ENCODE results near the gene PLIN1.

The PLIN1 gene

DNA sequence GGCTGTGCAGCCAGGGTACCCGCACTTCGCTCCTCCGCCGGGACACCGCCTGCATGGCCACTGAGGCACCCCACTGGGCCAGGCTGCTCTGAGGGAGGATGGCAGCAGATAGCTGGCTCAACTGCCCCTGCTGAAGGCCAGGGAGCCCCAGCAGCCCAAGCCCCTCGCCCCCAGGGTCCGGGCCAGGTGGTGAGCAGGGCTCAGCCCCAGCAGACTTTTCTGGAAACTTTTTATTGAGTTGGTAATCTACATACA, 11.5 kb downstream of the PLIN1 start:
- H3K27ac ChIP-seq (ENCODE audit: insufficient read depth in 1 of 2, low read depth in 1 of 2, low read length in 2 of 2, poor library complexity in 1 of 2, severe bottlenecking in 2 of 2), result no peak overlapping the region
- no peaks in the 10 kb centered on the region for H3K36me3 ChIP-seq (ENCODE audit: control insufficient read depth in 4 of 4, insufficient read depth in 4 of 4, low read length in 3 of 4)
- DNase-seq, result no peak
- ChIA-PET CTCF (interaction anchor here (1.6 kb wide), 1 partner anchor 22 kb away, joined by 3 read pairs; no protein-coding TSS in a partner anchor), POLR2A (no interaction called here)
- no CpG with 5 or more reads among the region's 7 CpGs for WGBS (ENCODE audit: insufficient coverage)
- H3K4me1 ChIP-seq (ENCODE audit: control extremely low read depth in 1 of 4, control insufficient read depth in 4 of 4, insufficient read depth in 4 of 4, low read length in 3 of 4), result peaks cover 0 to 19% (median 17%) of the 10 kb centered on the region in 4 experiments
- peaks cover 0 to 7% (median 0%) of the 10 kb centered on the region in 5 experiments for H3K27me3 ChIP-seq (replicated peaks in 2 of 5; ENCODE audit: control insufficient read depth in 4 of 5, insufficient read depth in 5 of 5, low read length in 4 of 5)
- no peak overlapping the region for H3K4me3 ChIP-seq (ENCODE audit: control insufficient read depth in 1 of 7, extremely low read depth in 1 of 7, insufficient read depth in 4 of 7, low read depth in 2 of 7, low read length in 6 of 7)
- H3K9me3 ChIP-seq (ENCODE audit: control extremely low read depth in 1 of 5, control insufficient read depth in 4 of 5, insufficient read depth in 2 of 5, low read depth in 1 of 5, low read length in 4 of 5), result no peaks in the 10 kb centered on the region

DNA sequence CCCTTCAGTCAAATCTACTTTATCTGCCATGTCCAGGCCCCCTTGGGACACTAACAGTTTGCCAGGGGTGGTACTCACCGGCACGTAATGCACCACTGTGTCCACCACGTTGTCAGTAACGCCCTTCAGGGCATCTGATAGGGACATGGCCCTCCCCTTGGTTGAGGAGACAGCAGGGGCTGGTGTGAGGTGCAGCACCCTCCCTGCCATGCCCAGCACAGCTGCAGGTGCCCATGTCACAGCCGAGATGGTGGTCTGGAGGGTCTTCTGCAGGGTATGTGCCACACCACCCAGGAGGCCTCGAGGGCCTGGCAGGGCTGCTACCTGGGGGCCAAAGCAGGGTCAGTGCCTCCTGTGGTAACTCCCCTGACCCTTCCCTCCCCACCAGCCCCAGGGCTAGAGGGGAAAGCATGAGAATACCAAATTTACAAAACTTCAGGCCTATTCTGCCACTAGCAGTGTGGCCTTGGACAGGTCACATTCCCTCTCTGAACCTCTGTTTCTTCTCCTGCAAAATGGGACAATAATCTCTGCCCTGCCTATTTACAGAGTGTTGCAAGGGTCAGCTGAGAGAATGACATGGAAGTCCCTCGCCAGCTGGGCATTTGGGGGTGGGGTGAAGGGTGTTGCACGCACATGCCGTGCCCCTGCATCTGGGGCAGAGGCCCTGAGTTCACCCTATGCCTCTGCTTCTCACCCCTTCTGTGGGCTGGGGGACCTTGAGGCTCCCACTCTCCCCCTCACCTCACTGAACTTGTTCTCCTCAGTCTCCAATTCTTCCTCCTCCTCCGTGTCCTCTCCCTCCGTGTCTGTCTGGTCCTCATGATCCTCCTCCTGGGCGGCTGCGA, 12.1 kb downstream of the PLIN1 start:
- no peak overlapping the region for H3K27ac ChIP-seq (ENCODE audit: insufficient read depth in 1 of 2, low read depth in 1 of 2, low read length in 2 of 2, poor library complexity in 1 of 2, severe bottlenecking in 2 of 2)
- no peaks in the 10 kb centered on the region for H3K36me3 ChIP-seq (ENCODE audit: control insufficient read depth in 4 of 4, insufficient read depth in 4 of 4, low read length in 3 of 4)
- 97% methylated on average over 10 of the region's 13 CpGs for WGBS (ENCODE audit: insufficient coverage)
- DNase-seq, result no peak
- H3K9me3 ChIP-seq (ENCODE audit: control extremely low read depth in 1 of 5, control insufficient read depth in 4 of 5, insufficient read depth in 2 of 5, low read depth in 1 of 5, low read length in 4 of 5), result no peaks in the 10 kb centered on the region
- POLR2A ChIA-PET, result no interaction called here
- no peak overlapping the region for H3K4me3 ChIP-seq (ENCODE audit: control insufficient read depth in 1 of 7, extremely low read depth in 1 of 7, insufficient read depth in 4 of 7, low read depth in 2 of 7, low read length in 6 of 7)
- H3K4me1 ChIP-seq (ENCODE audit: control extremely low read depth in 1 of 4, control insufficient read depth in 4 of 4, insufficient read depth in 4 of 4, low read length in 3 of 4), result peaks cover 0 to 23% (median 20%) of the 10 kb centered on the region in 4 experiments
- peaks cover 0 to 7% (median 0%) of the 10 kb centered on the region in 5 experiments for H3K27me3 ChIP-seq (replicated peaks in 2 of 5; ENCODE audit: control insufficient read depth in 4 of 5, insufficient read depth in 5 of 5, low read length in 4 of 5)
- CTCF ChIA-PET, result interaction anchor here (1.6 kb wide), 1 partner anchor 21 kb away, joined by 3 read pairs; no protein-coding TSS in a partner anchor

DNA sequence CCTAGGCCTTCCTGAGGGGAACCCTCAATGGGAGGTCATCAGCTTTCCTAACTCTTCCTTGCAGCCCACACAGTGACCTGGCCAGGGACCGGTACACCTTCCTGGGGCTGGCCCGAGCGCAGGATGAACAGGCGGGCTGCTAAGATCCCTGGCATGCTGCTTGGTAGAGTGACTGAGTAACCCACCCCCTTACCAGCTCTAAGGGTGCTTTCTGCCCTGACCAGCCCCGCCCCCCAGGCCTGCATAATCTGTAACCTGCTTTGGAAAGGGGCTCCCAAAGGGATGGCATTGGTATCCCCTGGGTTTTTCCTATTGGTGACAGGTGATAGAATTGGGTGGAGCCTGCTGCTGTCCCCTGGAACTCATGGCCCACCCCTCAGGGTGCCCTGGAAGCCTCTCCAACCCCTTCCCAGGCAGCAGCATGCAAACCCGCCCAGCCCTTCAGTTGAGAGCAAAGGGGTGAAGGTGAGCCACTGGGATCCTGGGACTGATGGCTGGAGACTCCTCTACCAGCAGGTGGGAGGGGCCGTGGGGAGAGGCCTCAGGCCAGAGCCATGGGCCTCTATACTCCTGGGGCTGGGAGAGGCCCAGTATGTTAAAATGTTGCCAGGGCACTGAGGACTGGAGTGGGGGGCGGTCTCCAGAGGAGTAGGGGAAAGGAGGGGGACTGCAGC, 12.8 kb downstream of the PLIN1 start:
- POLR2A ChIA-PET, result interaction anchor here (1.2 kb wide), 1 partner anchor 12 kb away, joined by 3 read pairs; no protein-coding TSS in a partner anchor
- H3K9me3 ChIP-seq (ENCODE audit: control extremely low read depth in 1 of 5, control insufficient read depth in 4 of 5, insufficient read depth in 2 of 5, low read depth in 1 of 5, low read length in 4 of 5), result no peaks in the 10 kb centered on the region
- 90% methylated on average over 6 of the region's 8 CpGs for whole genome bisulfite sequencing (ENCODE audit: insufficient coverage)
- no peaks in the 10 kb centered on the region for H3K36me3 ChIP-seq (ENCODE audit: control insufficient read depth in 4 of 4, insufficient read depth in 4 of 4, low read length in 3 of 4)
- no peak for DNase-seq
- H3K27ac ChIP-seq (ENCODE audit: insufficient read depth in 1 of 2, low read depth in 1 of 2, low read length in 2 of 2, poor library complexity in 1 of 2, severe bottlenecking in 2 of 2), result no peak overlapping the region
- H3K4me3 ChIP-seq (ENCODE audit: control insufficient read depth in 1 of 7, extremely low read depth in 1 of 7, insufficient read depth in 4 of 7, low read depth in 2 of 7, low read length in 6 of 7), result peak overlapping the region in 5 of 7 experiments; percentile 42 to 74 (median 67)
- H3K4me1 ChIP-seq (ENCODE audit: control extremely low read depth in 1 of 4, control insufficient read depth in 4 of 4, insufficient read depth in 4 of 4, low read length in 3 of 4), result peaks cover 0 to 23% (median 20%) of the 10 kb centered on the region in 4 experiments
- CTCF ChIA-PET, result interaction anchor here (0.6 to 1.5 kb wide), 2 partner anchors 20 to 521 kb away, joined by 3 read pairs; no protein-coding TSS in a partner anchor
- H3K27me3 ChIP-seq (replicated peaks in 2 of 5; ENCODE audit: control insufficient read depth in 4 of 5, insufficient read depth in 5 of 5, low read length in 4 of 5), result peaks cover 0 to 7% (median 0%) of the 10 kb centered on the region in 5 experiments

DNA sequence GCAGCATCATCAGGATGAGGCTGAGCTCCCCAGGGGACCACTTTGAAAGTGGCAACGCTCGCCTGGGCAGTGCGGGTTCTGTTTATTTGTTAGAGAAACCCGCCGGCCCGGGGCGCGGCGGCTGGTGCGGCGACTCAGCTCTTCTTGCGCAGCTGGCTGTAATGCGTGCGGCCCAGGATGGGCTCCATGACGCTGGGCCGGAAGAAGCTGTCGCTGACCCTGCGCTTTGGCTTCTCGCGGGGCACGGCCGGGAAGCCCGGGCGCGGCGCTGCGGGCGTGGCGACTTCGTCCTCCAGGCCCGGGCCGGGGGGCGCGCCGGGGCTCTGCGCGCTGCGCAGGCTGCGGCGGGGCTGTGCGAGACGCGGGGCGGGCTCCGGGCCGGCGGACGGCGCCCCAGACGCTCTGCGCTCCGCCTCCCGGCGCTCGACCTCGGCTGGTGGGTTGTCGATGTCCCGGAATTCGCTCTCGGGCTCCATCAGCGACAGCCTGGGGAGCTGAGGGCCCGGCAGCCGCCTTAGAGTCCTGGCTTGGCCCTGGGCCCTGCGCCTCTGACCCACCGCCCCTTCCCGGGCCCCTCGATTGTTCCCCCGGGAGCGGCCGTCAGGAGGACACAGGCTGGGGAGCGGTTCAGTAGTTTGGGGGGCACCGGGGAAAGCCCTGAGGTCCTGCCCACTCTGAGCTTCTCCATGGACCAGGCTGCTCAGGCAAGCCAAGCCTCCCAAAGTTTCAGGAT, 13.6 kb downstream of the PLIN1 start:
- Histone ChIP-seq H3K36me3 (ENCODE audit: control insufficient read depth in 4 of 4, insufficient read depth in 4 of 4, low read length in 3 of 4) (no peaks in the 10 kb centered on the region), H3K27ac (ENCODE audit: insufficient read depth in 1 of 2, low read depth in 1 of 2, low read length in 2 of 2, poor library complexity in 1 of 2, severe bottlenecking in 2 of 2) (no peak overlapping the region), H3K27me3 (replicated peaks in 2 of 5; ENCODE audit: control insufficient read depth in 4 of 5, insufficient read depth in 5 of 5, low read length in 4 of 5) (peaks cover 0 to 7% (median 0%) of the 10 kb centered on the region in 5 experiments), H3K4me1 (ENCODE audit: control extremely low read depth in 1 of 4, control insufficient read depth in 4 of 4, insufficient read depth in 4 of 4, low read length in 3 of 4) (peaks cover 0 to 23% (median 20%) of the 10 kb centered on the region in 4 experiments), H3K4me3 (ENCODE audit: control insufficient read depth in 1 of 7, extremely low read depth in 1 of 7, insufficient read depth in 4 of 7, low read depth in 2 of 7, low read length in 6 of 7) (peak overlapping the region; percentile 28 to 74 (median 57)), H3K9me3 (ENCODE audit: control extremely low read depth in 1 of 5, control insufficient read depth in 4 of 5, insufficient read depth in 2 of 5, low read depth in 1 of 5, low read length in 4 of 5) (no peaks in the 10 kb centered on the region)
- ChIA-PET POLR2A (interaction anchor here (0.6 to 1.2 kb wide), 2 partner anchors 11 to 38 kb away, joined by 3 read pairs; no protein-coding TSS in a partner anchor), CTCF (interaction anchor here (0.6 to 1.9 kb wide), 3 partner anchors 8 to 520 kb away, joined by 3 to 13 read pairs (median 3); no protein-coding TSS in a partner anchor)
- WGBS (ENCODE audit: insufficient coverage), result 3% methylated on average over 46 of the region's 72 CpGs
- peak; percentile 33 to 60 (median 43) for DNase-seq

DNA sequence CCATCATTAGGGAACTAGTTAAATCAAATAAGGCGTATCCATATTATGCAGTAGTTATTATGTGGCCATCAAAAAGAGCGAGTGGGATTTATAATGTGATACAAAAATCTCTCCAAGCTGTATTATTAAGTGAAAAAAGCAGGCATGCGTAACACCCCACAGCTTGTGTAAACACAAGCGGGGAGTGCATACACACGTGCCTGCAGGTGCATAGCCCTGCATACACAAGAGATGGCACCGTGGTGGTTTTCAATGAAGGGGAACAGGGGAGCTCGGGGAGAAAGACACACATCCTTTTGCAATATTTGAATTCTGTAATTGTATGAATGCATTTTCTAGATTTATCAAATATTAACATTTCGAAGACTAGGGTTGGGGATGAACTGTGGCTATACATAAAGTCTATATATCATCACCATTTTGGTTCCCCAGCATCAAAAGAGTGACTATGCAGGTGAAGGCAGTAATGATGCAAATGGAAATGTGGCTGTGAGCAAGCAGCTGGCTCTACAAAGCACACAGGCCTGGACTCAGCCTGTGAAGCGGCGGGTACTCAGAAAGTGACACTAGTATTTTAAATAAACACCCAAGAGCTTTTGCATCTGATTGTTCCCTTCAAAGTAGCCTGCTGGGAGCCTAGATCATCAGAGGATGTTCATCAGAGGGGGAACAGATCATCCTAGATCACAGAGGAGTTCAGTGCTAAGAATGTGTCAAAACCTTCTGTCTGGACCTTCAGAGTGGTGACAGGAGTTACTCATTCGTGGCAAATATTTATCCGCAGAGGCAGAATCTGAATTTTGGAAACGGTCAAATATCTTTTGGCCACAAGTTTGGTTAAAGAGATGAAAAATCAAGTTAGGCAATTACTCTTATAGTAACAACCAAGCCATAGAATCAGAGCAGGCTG, 14.5 kb downstream of the PLIN1 start:
- ChIA-PET CTCF (interaction anchor here (1.5 to 3.7 kb wide), 4 partner anchors 9 to 19 kb away, joined by 3 to 19 read pairs (median 8); partner anchors contain the start of gene KIF7), POLR2A (interaction anchor here (0.6 to 1.2 kb wide), 2 partner anchors 10 to 39 kb away, joined by 3 read pairs; no protein-coding TSS in a partner anchor)
- Histone ChIP-seq H3K4me1 (ENCODE audit: control extremely low read depth in 1 of 4, control insufficient read depth in 4 of 4, insufficient read depth in 4 of 4, low read length in 3 of 4) (peaks cover 0 to 23% (median 20%) of the 10 kb centered on the region in 4 experiments), H3K9me3 (ENCODE audit: control extremely low read depth in 1 of 5, control insufficient read depth in 4 of 5, insufficient read depth in 2 of 5, low read depth in 1 of 5, low read length in 4 of 5) (no peaks in the 10 kb centered on the region), H3K36me3 (ENCODE audit: control insufficient read depth in 4 of 4, insufficient read depth in 4 of 4, low read length in 3 of 4) (no peaks in the 10 kb centered on the region), H3K27ac (ENCODE audit: insufficient read depth in 1 of 2, low read depth in 1 of 2, low read length in 2 of 2, poor library complexity in 1 of 2, severe bottlenecking in 2 of 2) (no peak overlapping the region), H3K27me3 (replicated peaks in 2 of 5; ENCODE audit: control insufficient read depth in 4 of 5, insufficient read depth in 5 of 5, low read length in 4 of 5) (peaks cover 0 to 9% (median 0%) of the 10 kb centered on the region in 5 experiments), H3K4me3 (ENCODE audit: control insufficient read depth in 1 of 7, extremely low read depth in 1 of 7, insufficient read depth in 4 of 7, low read depth in 2 of 7, low read length in 6 of 7) (peak overlapping the region in 4 of 7 experiments; percentile 10 to 74 (median 70))
- no peak for DNase-seq
- WGBS (ENCODE audit: insufficient coverage), result 100% methylated on average over 7 of the region's 13 CpGs
